K562 (cell line): ENCODE measurements around the gene ANO2. TPM values are rescaled to one million over a fixed set of nuclear protein-coding genes. Genes with fewer than 3 reads are reported as not detected.

Source experiments
- ATAC-seq: fragments of 200-7000 bp; cut with Tn5 transposase; 3 replicates; pipeline ENCODE4 v1.9.1; 2020; ENCODE audit warnings: moderate library complexity
- BruUV-seq: library from RNA; stranded (reverse); fragments of 400-500 nt; replicated peaks from 2 replicates; lab custom pipeline; 2021; lab: Mats Ljungman, UMichigan
- CTCF ChIA-PET: fragments of 300-600 bp; formaldehyde crosslinking; extraction: SDS; loops from one replicate; lab custom pipeline; 2021; ENCODE audit warnings: low intra/inter-chr PET ratio; lab: Yijun Ruan, JAX
- POLR2A ChIA-PET: fragments of 300-600, 350-650 bp; sonication (Branson Sonifier 250); formaldehyde crosslinking; extraction: SDS; loops from one replicate; lab custom pipeline; 2021; ENCODE audit warnings: antibody characterized with exemption, inconsistent platforms; lab: Yijun Ruan, JAX
- DNase-seq, 4 experiments: peaks; one replicate each; pipeline versions ENCODE4 v3.0.0 to v3.0.0-alpha.2; 2011 to 2018; ENCODE audit warnings: low spot score in 3 of 4, mixed read lengths in 3 of 4; ENCODE audit errors: extremely low read depth in 1 of 4
- FAIRE-seq: peaks from 2 replicates; lab custom pipeline; 2011; peaks lifted over from hg19 to GRCh38; lab: Jason Lieb, UNC
- H2AFZ ChIP-seq: 2 replicates; pipeline ENCODE4 v1.6.0; 2011; ENCODE audit warnings: low read depth, low read length, control low read depth, inconsistent platforms
- H3K27ac ChIP-seq: fragments of 200-600 bp; 3 replicates; pipeline ENCODE4 v1.8.0; 2011; ENCODE audit warnings: low read depth, mild to moderate bottlenecking, control low read depth, inconsistent platforms, low read length, moderate library complexity, mixed read lengths; ENCODE audit errors: extremely low read depth
- H3K27me3 ChIP-seq, 2 experiments: fragments of 300-600 bp in 1 of 2; 2 replicates in 1 of 2; 3 replicates in 1 of 2; pipeline versions ENCODE4 v1.6.0 to v1.8.0; 2011; ENCODE audit warnings: inconsistent platforms in 2 of 2, low read length in 2 of 2, mild to moderate bottlenecking in 1 of 2, mixed read lengths in 1 of 2, moderate library complexity in 1 of 2; ENCODE audit not compliant: control insufficient read depth in 2 of 2, insufficient read depth in 2 of 2
- H3K36me3 ChIP-seq: fragments of 300-600 bp; 3 replicates; pipeline ENCODE4 v1.8.0; 2011; ENCODE audit warnings: mild to moderate bottlenecking, low read length, inconsistent platforms; ENCODE audit not compliant: control insufficient read depth, insufficient read depth
- H3K4me1 ChIP-seq, 2 experiments: fragments of 200-600 bp in 1 of 2; replicated peaks in 1 of 2; 2 replicates in 1 of 2; 3 replicates in 1 of 2; pipeline versions ENCODE4 v1.5.1 to v1.8.0; 2011; ENCODE audit warnings: inconsistent platforms in 2 of 2, low read length in 2 of 2, mild to moderate bottlenecking in 1 of 2, mixed read lengths in 1 of 2, moderate library complexity in 1 of 2; ENCODE audit not compliant: control insufficient read depth in 2 of 2, insufficient read depth in 2 of 2
- H3K4me2 ChIP-seq: 2 replicates; pipeline ENCODE4 v1.6.1; 2011; ENCODE audit warnings: low read length, control low read depth, inconsistent platforms, mixed read lengths; ENCODE audit not compliant: insufficient read depth
- H3K4me3 ChIP-seq: fragments of 200-600 bp; sonication (generic), shearing (Covaris generic); 2 replicates; pipeline ENCODE4 v1.5.1; 2016; ENCODE audit warnings: control low read depth, inconsistent platforms
- H3K79me2 ChIP-seq: fragments of 200-600 bp; 3 replicates; pipeline ENCODE4 v1.8.0; 2011; ENCODE audit warnings: low read length, inconsistent platforms; ENCODE audit not compliant: control insufficient read depth, insufficient read depth
- H3K9ac ChIP-seq, 2 experiments: 2 replicates each; pipeline versions ENCODE4 v1.6.0 to v1.6.1; 2011; ENCODE audit warnings: low read depth in 2 of 2, low read length in 2 of 2, control low read depth in 1 of 2, inconsistent platforms in 1 of 2, mild to moderate bottlenecking in 1 of 2, mixed read lengths in 1 of 2; ENCODE audit not compliant: insufficient read depth in 1 of 2
- H3K9me1 ChIP-seq: one replicate; pipeline ENCODE4 v1.6.0; 2011; ENCODE audit warnings: inconsistent platforms, mild to moderate bottlenecking, low read length, moderate library complexity; ENCODE audit not compliant: control insufficient read depth, insufficient read depth
- H3K9me3 ChIP-seq: replicated peaks from 2 replicates; pipeline ENCODE4 v1.5.1; 2011; ENCODE audit warnings: low read depth, low read length, inconsistent platforms; ENCODE audit not compliant: control insufficient read depth, insufficient read depth
- H4K20me1 ChIP-seq: replicated peaks from 2 replicates; pipeline ENCODE4 v1.6.1; 2011; ENCODE audit warnings: low read length, inconsistent platforms, mixed read lengths; ENCODE audit not compliant: control insufficient read depth, insufficient read depth
- ARID3A ChIP-seq: IDR thresholded peaks from 2 replicates; pipeline ENCODE4 v1.6.1; 2012; ENCODE audit warnings: low read depth, low read length, improper control_type of control experiment, borderline replicate concordance
- ATF7 ChIP-seq: fragments of 450-650 bp; IDR thresholded peaks from 2 replicates; pipeline ENCODE4 v1.7.1; 2014; ENCODE audit warnings: mild to moderate bottlenecking, moderate library complexity
- BHLHE40 ChIP-seq: IDR thresholded peaks from 2 replicates; pipeline ENCODE4 v1.6.1; 2011; ENCODE audit warnings: low read length, improper control_type of control experiment
- CGGBP1 ChIP-seq: fragments of 250-450 bp; sonication (Bioruptor Pico); IDR thresholded peaks from 2 replicates; pipeline ENCODE4 v1.9.0; 2021; ENCODE audit warnings: mild to moderate bottlenecking
- CREB3L1 ChIP-seq: fragments of 450-650 bp; IDR thresholded peaks from 2 replicates; pipeline ENCODE4 v1.6.1; 2014; ENCODE audit warnings: low read depth, mild to moderate bottlenecking, moderate library complexity, borderline replicate concordance
- HDAC3 ChIP-seq: fragments of 450-650 bp; IDR thresholded peaks from 2 replicates; pipeline ENCODE4 v1.6.1; 2018; ENCODE audit warnings: borderline replicate concordance, mild to moderate bottlenecking, moderate library complexity; ENCODE audit not compliant: partially characterized antibody
- KAT7 ChIP-seq: sonication (generic); formaldehyde crosslinking; IDR thresholded peaks from 2 replicates; pipeline ENCODE4 v1.8.0; 2022; ENCODE audit warnings: missing genetic modification reagents, mild to moderate bottlenecking, borderline replicate concordance
- KDM1A ChIP-seq, 2 experiments: fragments of 450-650 bp; IDR thresholded peaks; 2 replicates each; pipeline ENCODE4 v1.6.1; 2016; ENCODE audit warnings: mild to moderate bottlenecking in 2 of 2
- KLF6 ChIP-seq: fragments of 250-450 bp; sonication (Bioruptor Pico); IDR thresholded peaks from 2 replicates; pipeline ENCODE4 v1.4.0; 2020; ENCODE audit warnings: mild to moderate bottlenecking, moderate library complexity, borderline replicate concordance
- NKRF ChIP-seq: fragments of 450-650 bp; IDR thresholded peaks from 2 replicates; pipeline ENCODE4 v1.6.1; 2016; ENCODE audit warnings: borderline replicate concordance
- POLR2A ChIP-seq: fragments of 450-650 bp; conservative IDR thresholded peaks from 2 replicates; pipeline ENCODE4 v1.6.1; 2016
- PRPF4 ChIP-seq: fragments of 200-400 bp; formaldehyde crosslinking; IDR thresholded peaks from one replicate; pipeline ENCODE4 v1.6.1; 2017; ENCODE audit warnings: low read length, low read depth, mild to moderate bottlenecking; ENCODE audit not compliant: insufficient read depth, poor library complexity, severe bottlenecking
- PTBP1 ChIP-seq: fragments of 200-400 bp; formaldehyde crosslinking; IDR thresholded peaks from 2 replicates; pipeline ENCODE4 v1.6.1; 2017; ENCODE audit warnings: low read depth, low read length
- TBP ChIP-seq: optimal IDR thresholded peaks from 2 replicates; pipeline ENCODE3; 2011; ENCODE audit warnings: low read depth, low read length, improper control_type of control experiment
- ZNF24 ChIP-seq: fragments of 450-650 bp; IDR thresholded peaks from 2 replicates; pipeline ENCODE4 v1.6.1; 2016
- ZNF263 ChIP-seq: sonication (generic); formaldehyde crosslinking; IDR thresholded peaks from 2 replicates; pipeline ENCODE4 v1.8.0; 2022; ENCODE audit warnings: mild to moderate bottlenecking, missing genetic modification reagents, borderline replicate concordance
- ZNF512 ChIP-seq: IDR thresholded peaks from 2 replicates; pipeline ENCODE4 v1.6.1; 2016; ENCODE audit warnings: missing genetic modification characterization, missing compliant biosample characterization
- in situ Hi-C: fragments of 300-500 bp; cut with MboI; formaldehyde crosslinking; loops from 4 replicates; pipeline ENCODE4 v1.15.0; 2018; ENCODE audit warnings: inconsistent platforms, mixed read lengths
- intact Hi-C: fragments of 100-400 bp; cut with micrococcal nuclease; formaldehyde crosslinking; loops from 2 replicates; pipeline ENCODE4 v1.14.2; 2022
- polyA plus RNA-seq, 8 experiments: library from polyadenylated mRNA; depleted of rRNA in 4 of 8; stranded (reverse) in 5 of 8; unstranded in 3 of 8; fragments of >200 nt; fragmentation: Nextera tagmentation in 2 of 8; fragmentation: Illumina TruSeq in 1 of 8; extraction: Ambion mirVana in 2 of 8; extraction: Trizol in 1 of 8; gene quantifications; 2 replicates each; pipeline versions ENCODE4 v1.2.1 to v1.2.3, GENCODE V29; 2011 to 2014; ENCODE audit warnings: inconsistent platforms in 1 of 8, missing spikeins in 1 of 8
- total RNA-seq, 7 experiments: library from RNA; depleted of rRNA in 6 of 7; stranded (reverse); fragments of >200 nt in 6 of 7; fragmentation: Illumina TruSeq in 2 of 7; extraction: Trizol in 2 of 7; gene quantifications; 2 replicates each; pipeline versions ENCODE4 v1.2.1 to v1.2.3, GENCODE V29; 2011 to 2021; ENCODE audit warnings: low replicate concordance in 1 of 7

ANO2 gene
- total and polyA plus RNA-seq, 9 of the 15 experiments (the other 6 are each of a cell fraction or from before 2014, with no cell fraction given), result 0.64 TPM; not detected in 8

GRCh38 chr12:5708371-5708770 is 236.7 kb downstream of the ANO2 start:
- ChIA-PET POLR2A (no interaction called here), CTCF (no interaction called here)
- no peak for FAIRE-seq
- no peaks in the 10 kb centered on the region; a peak in 1 of 5 replicates for H3K4me1 ChIP-seq
- H3K4me2 ChIP-seq, result no peak overlapping the region
- in situ Hi-C loops, result no loop called here
- H3K36me3 ChIP-seq, result no peaks in the 10 kb centered on the region
- intact Hi-C loops, result no loop called here
- no peak overlapping the region for H3K9ac ChIP-seq
- TF ChIP-seq HDAC3, result no peak
- TF ChIP-seq PRPF4, result no peak
- TF ChIP-seq ATF7, result no peak
- no peak for TF ChIP-seq ARID3A
- no peak for TF ChIP-seq PTBP1
- TF ChIP-seq BHLHE40, result no peak
- no peak for TF ChIP-seq KDM1A (IDR thresholded peaks at IDR 0.05)
- no peak for TF ChIP-seq ZNF263
- TF ChIP-seq ZNF512 (tag), result no peak
- no peak for TF ChIP-seq KLF6 (CRISPR knock-in tag)
- TF ChIP-seq POLR2A, result no peak
- no peak for TF ChIP-seq CGGBP1 (CRISPR knock-in tag)
- TF ChIP-seq ZNF24, result no peak
- no peak for TF ChIP-seq KAT7
- TF ChIP-seq TBP, result no peak
- no peak for TF ChIP-seq CREB3L1
- no peak for TF ChIP-seq NKRF
- no TSS peak for BruUV-seq
- H2AFZ ChIP-seq, result no peak overlapping the region
- H3K4me3 ChIP-seq, result no peak overlapping the region
- H3K27ac ChIP-seq, result no peak overlapping the region
- no peak for ATAC-seq
- no peaks in the 10 kb centered on the region for H3K79me2 ChIP-seq
- no peaks in the 10 kb centered on the region; a peak in 1 of 5 replicates for H3K27me3 ChIP-seq
- no peaks in the 10 kb centered on the region for H3K9me1 ChIP-seq
- no peaks in the 10 kb centered on the region for H3K9me3 ChIP-seq
- no peak for DNase-seq
- no peaks in the 10 kb centered on the region for H4K20me1 ChIP-seq
